Measurements from ENCODE around the gene TSNAX.

TSNAX gene

DNA sequence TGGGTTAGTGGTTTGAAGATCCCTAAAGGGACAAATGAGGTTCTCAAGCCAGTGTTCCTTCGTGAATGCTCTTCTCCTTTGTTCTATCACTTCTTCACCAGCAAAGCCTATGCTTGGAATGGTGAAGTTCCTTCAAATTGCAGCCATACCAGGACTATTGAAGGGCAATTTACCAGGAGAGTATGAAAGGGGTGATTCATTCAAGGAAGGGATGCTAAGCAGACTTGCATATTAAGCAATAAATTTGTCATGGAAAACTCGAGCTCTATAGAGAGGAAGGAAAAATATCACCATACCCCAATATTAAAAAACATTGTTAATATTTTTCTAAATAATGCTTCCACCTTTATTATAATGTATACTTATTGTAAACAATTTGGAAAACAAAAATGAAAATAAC, 9.3 kb upstream of the TSNAX start:
- no peak for DNase-seq

DNA sequence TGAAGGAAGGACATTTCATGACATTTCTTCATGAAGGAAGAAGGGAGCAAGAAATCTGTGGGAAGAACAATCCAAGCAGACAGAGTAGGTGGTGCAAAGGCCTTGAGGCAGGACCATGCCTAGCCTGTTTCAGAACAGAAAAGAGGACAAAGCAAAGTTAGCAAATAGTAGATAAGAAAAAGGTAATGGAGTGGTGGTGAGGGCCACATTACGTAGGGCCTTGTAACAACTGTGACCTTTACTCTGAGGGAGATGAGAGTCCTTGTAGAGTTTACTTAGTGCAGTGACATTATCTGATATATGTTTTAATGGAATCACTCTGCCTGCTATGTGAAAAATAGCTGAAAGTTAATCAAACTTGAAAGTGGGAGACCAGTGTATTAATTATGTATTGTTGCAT, 6.4 kb upstream of the TSNAX start:
- DNase-seq, result no peak

DNA sequence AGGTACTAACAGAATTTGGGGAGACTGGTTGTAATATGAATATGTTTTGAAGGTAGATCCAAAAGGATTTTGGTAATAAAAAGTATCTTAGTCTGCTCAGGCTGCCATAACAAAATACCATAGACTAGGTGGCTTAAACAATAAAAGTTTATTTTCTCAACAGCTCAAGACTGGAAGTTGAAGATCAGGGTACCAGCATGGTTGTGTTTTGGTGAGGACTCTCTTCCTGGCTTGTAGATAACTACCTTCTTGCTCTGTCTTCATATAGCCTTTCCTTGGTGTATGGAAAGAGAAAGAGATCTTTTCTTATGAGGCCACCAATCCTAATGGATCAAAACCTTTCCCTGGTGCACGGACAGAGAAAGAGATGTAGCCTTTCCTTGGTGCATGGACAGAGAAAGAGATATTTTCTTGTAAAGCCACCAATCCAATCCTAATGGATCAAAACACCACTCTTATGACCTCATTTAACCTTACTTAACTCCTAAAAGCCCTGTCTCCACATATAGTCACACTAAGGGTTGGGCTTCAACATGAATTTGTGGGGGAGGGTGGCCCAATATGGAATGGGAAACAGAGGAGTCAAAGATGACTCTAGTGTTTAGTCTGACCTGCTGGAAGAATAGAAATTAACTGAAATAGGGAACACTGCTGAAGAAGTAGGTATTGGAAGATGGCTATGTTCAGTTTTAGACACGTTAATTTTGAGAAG, 5.4 kb upstream of the TSNAX start:
- DNase-seq, result no peak

DNA sequence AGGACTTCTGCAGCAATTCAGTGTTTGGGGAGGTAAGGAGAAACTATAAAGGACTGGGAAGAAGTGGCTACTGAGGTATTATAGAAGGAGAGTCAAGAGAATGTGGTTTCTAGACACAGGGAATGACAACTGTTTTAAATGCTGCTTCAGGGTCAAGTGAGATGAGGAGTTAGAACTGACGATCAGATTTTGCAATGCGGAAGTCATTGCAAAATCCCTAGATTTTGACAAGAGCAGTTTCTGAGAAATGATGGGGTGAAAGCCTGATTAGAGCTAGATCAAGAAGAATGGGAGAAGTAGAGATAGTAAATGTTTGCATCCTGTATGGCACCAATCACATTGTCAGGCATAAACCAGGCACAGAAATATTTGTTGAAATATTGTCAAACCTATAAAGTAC, 4.7 kb upstream of the TSNAX start:
- DNase-seq, result peak; percentile 33 to 54

DNA sequence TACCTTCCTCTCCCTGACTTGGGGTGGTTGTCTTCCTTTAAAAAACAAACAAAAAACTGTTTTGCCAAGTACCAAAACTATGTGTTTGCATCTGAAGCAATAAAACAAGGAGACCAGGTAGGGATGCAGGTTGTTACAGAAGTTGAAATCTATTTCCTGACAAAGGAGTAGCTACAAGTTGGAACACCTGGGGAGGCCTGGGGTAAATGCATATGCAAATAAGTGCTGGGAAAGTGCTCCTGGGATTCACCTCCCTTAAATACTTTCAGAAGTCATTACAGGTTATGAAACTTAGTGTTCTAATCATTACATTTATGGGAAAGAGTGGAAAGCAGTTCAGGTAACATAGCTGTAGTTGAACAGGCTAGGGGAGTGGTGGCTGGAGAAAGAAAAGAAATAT, 1.9 kb upstream of the TSNAX start:
- no peak for DNase-seq

DNA sequence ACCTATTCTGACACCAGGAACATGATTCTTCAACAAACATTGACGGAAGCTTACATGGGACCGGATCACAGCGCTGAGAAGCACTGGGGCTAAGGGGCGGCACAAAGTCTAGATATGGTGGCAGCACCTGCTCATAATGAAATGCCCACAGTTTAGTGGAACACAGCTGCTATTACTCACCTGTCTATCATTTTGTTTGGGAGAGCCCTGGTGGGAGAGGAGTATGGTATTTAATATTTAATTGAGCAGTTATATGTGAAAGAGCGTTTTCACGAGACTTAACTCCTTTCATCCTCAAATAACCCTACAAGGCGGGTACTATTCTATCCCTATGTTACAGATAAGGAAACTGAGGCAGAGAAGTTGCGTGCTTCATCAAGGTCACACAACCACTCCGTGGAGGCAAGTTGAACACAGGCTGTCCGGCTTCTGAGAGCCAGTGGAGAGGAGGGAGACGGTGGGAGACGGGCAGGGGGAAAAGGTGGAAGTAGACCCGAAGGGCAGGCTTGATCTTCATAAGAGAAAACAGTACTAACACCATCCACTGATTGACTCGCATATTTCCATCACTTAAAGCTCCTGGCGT, 790 bp upstream of the TSNAX start:
- peak in 1 of 2 experiments; percentile 72 for DNase-seq

DNA sequence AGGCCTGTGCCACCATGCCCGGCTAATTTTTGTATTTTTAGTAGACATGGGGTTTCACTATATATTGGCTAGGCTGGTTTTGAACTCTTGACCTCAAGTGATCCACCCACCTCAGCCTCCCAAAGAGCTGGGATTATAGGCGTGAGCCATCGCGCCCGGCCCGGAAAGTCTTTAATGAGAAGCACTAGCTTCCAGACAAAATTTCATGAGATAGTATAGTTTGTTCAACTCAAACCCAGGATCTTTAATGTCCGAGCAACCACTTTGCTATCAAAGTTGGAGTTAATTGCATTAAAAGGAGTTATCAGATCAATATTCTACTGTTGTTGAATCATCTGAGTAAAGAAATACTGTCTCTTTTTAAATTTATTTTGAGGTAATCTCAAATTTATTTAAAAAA, 4.8 kb downstream of the TSNAX start:
- DNase-seq, result no peak

DNA sequence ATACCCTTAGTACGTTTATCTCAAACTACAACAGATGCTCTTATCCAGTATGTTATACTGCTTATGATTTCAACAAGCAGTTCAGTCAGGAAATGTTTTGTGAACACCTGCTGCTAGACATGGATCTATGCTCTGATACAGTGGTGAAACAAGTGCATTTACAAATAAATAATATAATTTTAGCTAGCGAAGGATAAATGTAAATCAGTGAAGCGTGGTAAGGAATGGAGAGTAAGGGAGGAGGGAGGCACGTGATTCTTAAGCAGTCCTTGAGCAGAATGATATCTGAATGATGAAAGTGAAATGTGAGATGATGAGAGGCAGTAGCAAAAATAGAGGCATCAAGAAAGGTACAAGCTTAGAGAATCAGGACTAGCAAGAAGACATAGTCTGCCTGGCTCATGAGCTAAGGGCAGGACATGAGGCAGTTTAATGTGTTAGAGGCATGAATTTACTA, 6.3 kb downstream of the TSNAX start:
- DNase-seq, result no peak

DNA sequence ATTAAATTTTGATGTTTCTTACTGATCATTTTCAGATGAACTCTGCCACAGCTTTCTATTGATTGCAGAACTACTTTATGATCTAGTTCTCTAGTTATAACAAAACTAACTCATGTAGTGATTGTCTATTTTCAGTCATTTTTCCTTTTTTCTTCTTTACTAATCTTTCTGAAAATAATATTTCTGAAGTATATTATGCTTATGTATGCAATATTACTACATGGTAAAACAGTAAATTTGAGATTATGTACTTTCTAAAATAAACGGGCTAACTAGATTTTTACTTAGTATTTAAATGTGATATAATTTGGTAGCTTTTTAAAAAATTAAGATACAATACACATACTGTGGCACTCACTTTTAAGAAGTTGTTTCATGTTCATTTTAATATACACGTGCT, 7.6 kb downstream of the TSNAX start:
- no peak for DNase-seq

DNA sequence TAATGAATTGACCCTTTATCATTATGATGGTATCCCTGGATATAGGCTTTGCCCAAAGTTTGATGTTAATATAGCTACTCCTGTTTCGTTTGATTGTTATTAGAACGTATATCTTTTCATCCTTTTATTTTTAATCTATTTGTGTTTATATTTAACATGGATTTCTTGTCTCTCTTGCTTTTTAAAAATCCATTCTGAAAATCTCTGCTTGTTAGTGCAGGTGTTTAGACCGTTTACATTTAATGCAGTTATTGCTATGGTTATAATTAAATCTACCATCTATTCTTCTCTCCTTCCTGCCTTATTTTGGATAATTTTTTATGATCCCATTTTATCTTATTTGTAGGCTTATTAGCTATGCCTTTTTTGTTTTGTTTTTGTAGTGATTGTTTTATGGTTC, 12.4 kb downstream of the TSNAX start:
- DNase-seq, result no peak

DNA sequence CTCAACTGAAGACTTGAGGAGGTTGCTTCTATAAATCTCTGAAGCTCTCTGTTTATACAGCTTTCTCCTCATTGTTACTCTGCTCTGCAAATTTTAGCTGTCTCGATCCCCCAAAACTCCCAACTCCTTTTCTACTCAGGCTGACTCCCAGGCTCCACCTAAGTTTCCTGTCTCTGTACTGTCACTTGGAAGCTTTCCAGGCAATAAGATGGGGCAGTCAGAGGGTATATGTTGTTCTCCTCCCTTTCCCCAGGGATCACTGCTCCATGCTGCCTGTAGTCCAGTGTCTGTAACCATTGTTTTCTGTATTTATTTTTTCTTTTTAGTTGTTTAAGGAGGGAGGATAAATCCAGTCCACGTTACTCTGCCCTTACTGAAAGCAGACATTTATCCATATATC, 13.4 kb downstream of the TSNAX start:
- DNase-seq, result no peak

DNA sequence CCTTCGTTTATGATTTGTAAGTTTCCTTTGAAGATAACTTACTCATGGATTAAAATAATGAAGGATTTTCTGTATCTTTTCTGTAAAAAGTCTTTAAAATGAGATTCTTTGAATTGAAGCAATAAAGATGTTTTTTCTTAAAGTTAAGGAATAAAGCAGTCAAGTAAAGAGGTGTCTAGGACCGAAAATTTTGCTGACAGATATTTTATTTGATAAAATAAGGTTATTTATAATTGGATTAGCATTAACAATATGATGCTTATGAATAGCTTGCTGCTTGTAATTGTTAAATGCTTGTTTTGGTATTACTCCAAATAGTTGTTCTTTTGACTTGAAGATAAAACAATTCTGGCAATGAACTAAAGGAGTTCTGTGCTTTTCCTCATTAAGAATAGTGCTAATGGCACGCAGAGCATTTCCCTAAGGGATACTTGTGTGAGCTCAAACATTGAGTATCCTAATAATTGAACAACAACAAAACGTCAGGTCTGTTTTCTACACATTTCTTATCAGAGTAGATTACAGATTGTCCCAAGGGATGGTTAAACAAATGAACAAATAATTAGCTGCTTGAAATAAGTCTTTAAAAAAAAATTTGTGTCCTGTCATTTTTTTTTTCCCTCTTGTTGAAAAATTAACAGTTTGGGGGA, 16.6 kb downstream of the TSNAX start:
- no peak for DNase-seq

DNA sequence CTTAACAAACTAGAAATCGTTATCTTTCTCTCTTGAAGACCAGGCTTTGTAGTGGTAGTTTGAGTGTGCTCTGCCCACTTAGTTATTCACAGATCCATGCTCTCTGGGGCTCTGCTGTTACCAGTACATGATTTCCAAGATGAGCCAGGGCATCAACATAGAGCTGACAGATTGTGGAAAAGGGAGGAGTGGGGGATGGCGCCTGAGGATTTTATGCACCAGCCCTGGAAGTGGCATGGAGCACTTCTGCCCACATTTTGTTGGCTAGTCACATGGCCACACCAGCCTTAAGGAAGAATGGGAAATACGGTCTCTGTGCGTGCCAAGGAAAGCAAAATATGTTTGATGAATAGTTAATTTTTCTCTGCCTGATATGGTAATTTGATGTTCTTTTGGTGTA, 18.2 kb downstream of the TSNAX start:
- no peak for DNase-seq

DNA sequence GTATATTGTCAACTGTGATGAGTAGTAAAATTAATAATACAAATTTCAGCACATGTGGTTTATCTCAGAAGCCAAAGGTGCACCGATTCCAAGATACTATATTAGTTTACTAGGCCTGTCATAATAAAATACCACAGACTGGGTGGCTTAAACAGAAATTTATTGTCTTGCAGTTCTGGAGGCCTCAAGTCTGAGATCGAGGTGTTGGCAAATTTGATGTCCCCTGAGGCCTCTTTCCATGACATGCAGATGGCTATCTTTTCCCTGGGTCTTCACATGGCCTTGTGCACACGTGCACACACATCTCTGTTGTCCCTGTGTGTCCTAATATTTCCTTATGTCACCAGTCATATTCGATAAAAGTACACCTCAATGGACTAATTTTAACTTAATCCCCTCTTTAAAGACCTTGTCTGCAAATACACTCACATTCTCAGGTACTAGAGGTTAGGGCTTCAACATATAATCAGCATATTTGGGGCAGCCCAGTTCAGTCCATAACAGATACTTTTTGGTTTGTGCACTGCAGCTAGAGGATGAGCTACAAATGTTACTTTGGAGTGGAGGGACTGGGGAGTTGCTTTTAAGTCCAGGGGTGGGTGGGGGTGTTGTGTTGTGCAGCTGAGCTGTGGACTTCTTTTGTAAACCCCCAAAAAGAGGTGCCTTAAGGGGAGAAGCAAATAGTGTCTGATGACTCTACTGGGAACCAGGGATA, 21.4 kb downstream of the TSNAX start:
- DNase-seq, result no peak

DNA sequence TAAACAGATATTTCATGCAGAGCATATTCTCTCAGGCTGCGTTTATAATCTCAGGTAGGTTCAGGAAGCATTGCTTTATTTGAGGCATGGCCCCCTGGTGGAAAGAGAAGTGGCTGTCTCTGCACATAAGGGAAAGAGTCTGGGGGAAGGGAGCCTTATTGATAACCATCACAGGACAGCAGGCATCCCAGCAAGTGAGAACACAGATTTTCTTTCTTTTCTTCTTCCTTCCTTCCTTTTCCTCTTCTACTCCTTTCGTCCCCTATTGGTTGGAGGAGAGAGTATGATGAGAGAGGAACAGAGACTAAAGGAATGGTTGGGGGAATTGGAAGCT, 21.9 kb downstream of the TSNAX start:
- DNase-seq, result peak in 1 of 2 experiments; percentile 51

DNA sequence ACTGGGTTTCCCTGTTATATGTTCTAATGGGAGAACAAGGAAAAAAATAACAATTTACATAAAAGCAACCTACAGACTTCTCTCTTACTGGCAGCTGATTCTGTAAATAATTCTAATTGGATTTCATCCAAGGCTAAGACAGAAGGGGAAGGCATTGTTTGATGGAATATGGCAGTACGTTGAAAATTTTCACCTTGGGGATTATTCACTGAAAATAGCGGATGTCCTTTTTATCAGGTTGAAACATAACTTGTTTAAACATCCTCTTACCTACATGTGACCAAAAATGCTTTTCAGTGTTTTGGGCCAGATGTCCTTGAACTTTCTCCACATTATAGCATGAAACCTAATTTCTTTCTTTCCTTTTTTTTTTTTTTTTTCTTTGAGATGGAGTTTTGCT, 24.9 kb downstream of the TSNAX start:
- no peak for DNase-seq

DNA sequence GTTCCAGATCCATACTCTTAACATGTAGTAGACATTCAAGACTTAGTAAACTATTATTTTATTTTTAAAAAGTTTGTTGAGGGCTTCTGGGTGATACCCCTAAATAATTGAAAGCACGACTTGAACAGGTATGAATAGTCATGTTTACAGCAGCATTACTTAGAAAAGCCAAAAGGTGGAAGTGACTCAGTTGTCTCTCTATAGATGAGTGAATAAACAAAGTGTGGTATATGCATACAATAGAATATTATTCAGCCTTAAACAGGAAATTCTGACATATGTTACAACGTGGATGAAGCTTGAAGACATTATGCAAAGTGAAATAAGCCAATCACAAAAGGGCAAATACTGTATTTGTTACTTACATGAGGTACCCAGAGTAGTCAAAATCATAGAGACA, 26.5 kb downstream of the TSNAX start:
- DNase-seq, result no peak

DNA sequence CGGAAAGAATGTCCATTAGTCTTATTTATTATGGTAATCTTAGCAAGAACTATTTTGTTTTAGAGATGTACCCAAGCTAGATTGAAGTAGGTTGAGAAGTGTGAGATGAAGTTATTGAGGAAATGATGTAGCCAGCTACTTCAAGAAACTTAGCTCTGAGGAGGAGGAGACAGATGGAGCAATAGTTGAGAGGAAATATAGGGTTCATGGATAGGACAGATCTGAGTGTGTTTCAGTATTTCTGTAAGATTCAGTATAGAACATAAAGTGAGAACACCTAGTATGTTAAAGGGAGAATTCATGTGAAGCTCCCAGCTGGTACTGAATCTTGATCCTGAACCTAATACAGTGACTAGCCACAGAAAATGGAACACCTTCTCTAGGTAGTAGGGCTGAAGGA, 28.9 kb downstream of the TSNAX start:
- DNase-seq, result no peak

DNA sequence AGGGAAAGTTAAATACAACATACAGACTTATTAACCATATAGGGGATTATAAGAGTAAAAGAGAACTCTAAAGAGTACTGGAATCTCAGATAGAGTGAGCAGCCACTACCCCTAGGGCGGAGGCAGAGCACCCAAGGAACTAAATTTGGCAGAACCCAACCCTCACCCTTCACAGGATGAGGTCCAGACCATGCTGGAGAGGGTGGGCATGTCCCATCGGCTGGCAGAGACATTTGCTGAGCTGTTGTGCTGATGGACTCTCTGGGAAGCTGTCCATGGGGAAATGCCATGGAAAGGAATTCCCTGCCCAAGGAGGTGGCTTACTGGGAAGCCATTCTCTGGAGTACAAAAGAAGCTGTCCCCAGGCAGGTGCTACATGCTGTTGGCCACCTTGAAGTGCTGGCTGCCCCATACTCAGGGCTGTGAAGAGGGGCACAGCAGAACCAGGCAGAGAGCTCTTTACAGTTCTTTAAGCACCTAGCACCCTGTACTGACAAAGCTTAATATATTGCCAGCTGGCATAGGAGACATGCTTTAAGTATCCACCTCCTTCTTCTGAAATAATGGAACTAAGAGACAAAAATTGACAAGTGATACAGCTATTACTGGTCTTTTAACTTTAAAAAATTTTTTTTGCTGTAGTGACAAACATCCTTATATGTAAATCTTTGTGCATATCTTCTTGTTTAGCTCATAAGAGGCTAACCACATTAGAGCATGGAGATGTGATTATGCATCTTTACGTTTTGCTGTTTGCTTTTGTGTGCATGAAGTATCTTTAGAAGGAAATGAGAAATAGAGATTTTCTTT, 29.6 kb downstream of the TSNAX start:
- no peak for DNase-seq

DNA sequence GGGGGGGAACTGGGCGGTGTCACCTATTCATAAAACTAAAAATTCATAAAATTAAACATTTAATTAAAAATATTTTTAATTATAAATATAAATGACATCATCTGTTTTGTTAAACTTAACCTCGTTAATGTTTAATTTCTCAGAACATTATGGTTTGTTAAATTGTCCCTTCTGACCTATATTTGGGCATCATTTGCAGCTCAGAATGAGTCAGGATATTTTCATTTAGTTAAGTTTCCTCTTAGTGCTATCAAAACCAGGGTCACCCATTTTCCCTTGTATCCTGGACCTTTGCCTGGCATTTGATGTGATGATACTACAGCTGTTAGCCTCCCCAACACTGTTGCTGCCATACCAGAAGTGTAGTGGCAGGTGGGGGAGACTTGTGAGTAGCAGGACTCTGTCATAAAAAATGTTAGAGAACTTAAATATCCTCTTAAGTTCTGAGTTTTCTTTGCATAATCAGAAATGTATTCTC, 30.3 kb downstream of the TSNAX start:
- no peak for DNase-seq

DNA sequence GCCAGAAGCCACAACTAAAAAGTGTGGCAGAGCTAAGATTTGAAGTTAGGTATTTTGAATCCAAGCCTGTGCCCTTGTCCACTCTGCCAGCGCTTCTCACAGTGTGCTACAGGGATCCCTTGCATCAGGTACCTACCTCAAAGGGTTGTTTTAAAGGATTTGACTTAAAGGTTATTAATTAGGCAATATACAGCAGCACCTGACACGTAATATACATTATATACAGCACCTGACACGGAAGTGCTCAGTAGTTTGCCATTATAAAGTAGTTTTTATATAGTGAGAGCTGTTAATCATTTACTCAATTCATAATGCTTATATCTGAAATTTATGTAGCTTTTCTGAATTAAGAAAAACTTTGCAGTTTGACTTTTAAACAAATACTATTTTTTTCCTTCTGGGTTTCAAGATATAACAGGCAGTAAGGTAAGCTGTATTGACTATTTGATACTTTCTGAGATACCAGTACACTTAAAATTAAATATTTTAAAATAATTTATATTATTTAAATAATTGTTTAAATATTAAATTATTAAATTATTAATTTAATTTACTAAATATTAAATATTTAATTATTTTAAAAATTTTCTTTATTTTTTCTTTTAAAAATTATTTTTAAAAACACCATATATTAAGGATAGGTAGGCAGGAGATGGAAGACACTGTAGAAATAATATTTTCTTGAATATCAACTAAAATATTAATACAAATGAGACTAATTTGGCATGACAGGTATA, 33.3 kb downstream of the TSNAX start:
- no peak for DNase-seq

DNA sequence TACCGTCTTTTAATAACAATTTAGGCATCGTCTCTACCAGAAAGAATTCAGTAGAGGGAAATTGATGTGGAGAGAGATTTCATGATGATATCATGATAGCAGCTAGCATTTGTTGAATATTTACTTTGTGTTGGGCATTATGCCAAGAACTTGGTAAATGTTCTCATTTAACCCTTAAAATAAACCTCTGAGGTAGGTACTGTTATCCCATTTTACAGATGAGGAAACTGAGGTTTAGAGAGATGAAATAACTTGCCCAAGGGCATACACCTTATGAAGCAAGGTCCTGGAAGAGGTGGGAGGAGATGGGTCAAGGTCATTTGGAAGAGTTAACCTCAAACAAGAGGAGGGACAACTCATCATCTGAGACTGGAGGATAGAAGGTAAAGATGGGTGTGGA, 34.8 kb downstream of the TSNAX start:
- no peak for DNase-seq
